NT2/D1 (cell line): ENCODE measurements around the gene THBS3.
"Not testable (repeated sequence)": the region's sequence is repeated elsewhere in the genome, so short reads cannot be mapped to it uniquely, and the experiment has no call there.

Experiments used
- YY1 ChIP-seq: IDR thresholded peaks from 2 replicates; pipeline ENCODE4 v1.6.1; 2011; ENCODE audit not compliant: insufficient read length, insufficient read depth
- ZNF274 ChIP-seq: IDR thresholded peaks from 2 replicates; pipeline ENCODE4 v1.6.1; 2011; ENCODE audit warnings: mild to moderate bottlenecking, low read depth, low read length

- not testable (repeated sequence) for TF ChIP-seq ZNF274, YY1
These were observed 43.9 kb downstream of the THBS3 start for GRCh38 chr1:155163785-155164184.
